Activated T-helper 2 cell treated with anti-CD3 and anti-CD28 coated beads, Interferon-gamma antibody, Interleukin-2, Interleukin-4, amounts not matched to agents 10 μg/mL and 5 μg/mL and 100 μg/mL, durations not matched to agents 14 hours and 24 hours and 36 hours (primary cell): ENCODE measurements around the gene MOV10L1. TPM values are rescaled to one million over a fixed set of nuclear protein-coding genes. Genes with fewer than 3 reads are reported as not detected.

Experiments used
- DNase-seq: peaks from one replicate; pipeline ENCODE4 v3.0.0; 2021; ENCODE audit warnings: low spot score
- H3K27ac Mint-ChIP-seq: one replicate; pipeline ENCODE4 v1.8.0; 2021; ENCODE audit warnings: mixed read lengths
- H3K27me3 Mint-ChIP-seq: one replicate; pipeline ENCODE4 v1.8.0; 2021; ENCODE audit warnings: low read depth, mixed read lengths
- H3K36me3 Mint-ChIP-seq: one replicate; pipeline ENCODE4 v1.8.0; 2021; ENCODE audit warnings: low read depth, mixed read lengths
- H3K4me1 Mint-ChIP-seq: one replicate; pipeline ENCODE4 v1.8.0; 2021; ENCODE audit warnings: low read depth, mixed read lengths
- H3K4me3 Mint-ChIP-seq: one replicate; pipeline ENCODE4 v1.8.0; 2021; ENCODE audit warnings: low read depth, mild to moderate bottlenecking, moderate library complexity, mixed read lengths
- H3K9me3 Mint-ChIP-seq: one replicate; pipeline ENCODE4 v1.8.0; 2021; ENCODE audit warnings: mixed read lengths
- intact Hi-C: fragments of 100-400 bp; cut with micrococcal nuclease; formaldehyde crosslinking; loops from one replicate; pipeline ENCODE4 v1.15.1; 2023
- total RNA-seq: library from RNA; stranded (reverse); gene quantifications from 2 replicates; pipeline ENCODE4 v1.2.3, GENCODE V29; 2022

MOV10L1 gene
- total RNA-seq, 1 donor from 2014 or later = 0.07 TPM

DNA sequence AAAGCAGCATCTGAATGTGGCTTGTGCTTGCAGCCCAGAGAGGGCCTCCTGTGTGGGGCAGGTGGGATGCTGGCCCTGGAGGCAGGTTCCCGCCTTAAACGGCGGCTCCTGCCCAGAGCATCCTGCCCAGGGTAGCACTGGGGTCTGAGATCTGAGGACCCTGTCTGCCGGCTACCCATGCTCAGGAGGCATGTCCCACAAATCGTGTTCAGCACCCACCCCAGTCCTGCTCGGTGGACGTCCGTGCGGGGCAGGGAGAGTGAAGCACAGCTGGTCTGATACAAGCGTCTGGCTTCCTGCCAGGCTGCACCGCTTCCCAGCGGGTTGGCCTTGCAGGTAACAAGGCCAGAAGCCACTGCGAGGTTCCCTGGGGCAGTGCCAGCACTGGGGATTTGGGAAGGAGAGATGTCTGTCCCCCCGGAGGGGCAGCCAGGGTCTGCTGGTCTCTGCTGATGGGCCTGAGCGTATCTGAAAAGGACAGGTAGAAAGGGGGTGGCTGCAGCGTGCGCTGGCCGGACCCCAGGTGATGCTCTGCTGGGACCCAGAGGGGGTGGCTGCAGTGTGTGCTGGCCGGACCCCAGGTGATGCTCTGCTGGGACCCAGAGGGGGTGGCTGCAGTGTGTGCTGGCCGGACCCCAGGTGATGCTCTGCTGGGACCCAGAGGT, 99.5 kb downstream of the MOV10L1 start:
- no peaks in the 10 kb centered on the region for H3K27me3 Mint-ChIP-seq
- DNase-seq = no peak
- H3K4me1 Mint-ChIP-seq = peaks cover 31% of the 10 kb centered on the region
- intact Hi-C loops = no loop called here
- peak overlapping the region; percentile 84 for H3K4me3 Mint-ChIP-seq
- H3K9me3 Mint-ChIP-seq = no peaks in the 10 kb centered on the region
- H3K36me3 Mint-ChIP-seq = peaks cover 24% of the 10 kb centered on the region
- peak overlapping the region; percentile 95 for H3K27ac Mint-ChIP-seq

DNA sequence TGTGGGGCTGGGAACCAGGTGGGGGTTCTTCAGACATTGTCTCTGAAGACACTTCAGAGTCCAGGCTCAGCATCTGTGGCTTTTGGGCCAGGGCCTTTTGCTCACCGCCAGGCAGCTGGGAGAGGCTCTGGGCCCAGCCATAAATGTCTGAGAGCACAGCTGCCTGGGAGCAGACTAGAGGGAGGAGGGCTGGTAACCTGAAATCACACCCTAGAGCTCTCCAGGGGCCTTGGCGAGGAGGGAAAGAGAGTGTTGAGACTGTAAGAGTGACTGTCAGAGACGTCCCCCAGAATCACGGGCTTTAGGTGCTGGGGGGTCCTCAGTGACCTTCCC, 100.0 kb downstream of the MOV10L1 start:
- peaks cover 24% of the 10 kb centered on the region for H3K36me3 Mint-ChIP-seq
- no peaks in the 10 kb centered on the region for H3K9me3 Mint-ChIP-seq
- peak overlapping the region; percentile 95 for H3K27ac Mint-ChIP-seq
- no peaks in the 10 kb centered on the region for H3K27me3 Mint-ChIP-seq
- peaks cover 31% of the 10 kb centered on the region for H3K4me1 Mint-ChIP-seq
- peak overlapping the region; percentile 84 for H3K4me3 Mint-ChIP-seq
- no peak for DNase-seq
- intact Hi-C loops = loop anchor here (5.0 kb wide), 1 partner anchor 258 kb away; no protein-coding TSS in a partner anchor

DNA sequence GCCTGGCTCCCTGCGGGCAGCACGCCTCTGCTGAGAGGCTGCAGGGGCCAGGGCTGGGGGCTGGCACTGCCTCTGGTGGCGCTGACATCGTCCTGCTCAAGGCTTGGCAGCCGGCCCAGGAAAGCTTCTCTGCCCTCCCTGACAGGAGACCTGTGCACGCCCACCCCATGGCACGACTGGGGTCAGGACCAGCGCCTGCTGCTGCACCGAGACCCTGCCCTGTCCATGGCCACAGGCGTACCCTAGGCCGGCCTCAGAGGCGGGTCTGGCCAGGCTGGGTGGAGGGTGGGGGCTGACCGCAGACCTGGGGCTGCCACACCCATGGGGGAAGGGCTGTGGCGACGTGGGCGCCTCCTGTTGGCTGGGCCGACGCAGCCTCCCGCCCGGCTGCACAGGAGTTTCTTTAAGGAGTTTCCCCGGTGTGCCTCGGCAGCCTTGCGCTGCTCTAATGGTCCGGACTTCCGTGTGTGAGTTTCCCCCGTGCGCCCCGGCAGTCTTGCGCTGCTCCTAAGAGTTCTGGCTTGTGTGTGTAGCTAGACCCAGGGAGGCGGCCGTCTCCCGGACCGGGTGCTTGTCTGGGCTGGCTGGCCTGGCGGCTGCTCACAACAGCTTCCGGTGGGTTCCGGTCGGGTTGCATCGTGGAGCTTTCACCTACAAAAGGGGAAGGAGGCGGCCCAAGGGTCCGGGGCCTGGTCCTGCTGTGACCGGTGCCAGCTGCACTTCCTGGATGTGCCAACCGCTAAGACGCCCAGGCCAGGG, 100.6 kb downstream of the MOV10L1 start:
- intact Hi-C loops = loop anchor here (5.0 kb wide), 1 partner anchor 258 kb away; no protein-coding TSS in a partner anchor
- DNase-seq = peak; percentile 83
- Mint-ChIP-seq H3K4me3 (peak overlapping the region; percentile 84), H3K27ac (peak overlapping the region; percentile 95), H3K36me3 (peaks cover 24% of the 10 kb centered on the region), H3K9me3 (no peaks in the 10 kb centered on the region), H3K27me3 (no peaks in the 10 kb centered on the region), H3K4me1 (peaks cover 30% of the 10 kb centered on the region)

DNA sequence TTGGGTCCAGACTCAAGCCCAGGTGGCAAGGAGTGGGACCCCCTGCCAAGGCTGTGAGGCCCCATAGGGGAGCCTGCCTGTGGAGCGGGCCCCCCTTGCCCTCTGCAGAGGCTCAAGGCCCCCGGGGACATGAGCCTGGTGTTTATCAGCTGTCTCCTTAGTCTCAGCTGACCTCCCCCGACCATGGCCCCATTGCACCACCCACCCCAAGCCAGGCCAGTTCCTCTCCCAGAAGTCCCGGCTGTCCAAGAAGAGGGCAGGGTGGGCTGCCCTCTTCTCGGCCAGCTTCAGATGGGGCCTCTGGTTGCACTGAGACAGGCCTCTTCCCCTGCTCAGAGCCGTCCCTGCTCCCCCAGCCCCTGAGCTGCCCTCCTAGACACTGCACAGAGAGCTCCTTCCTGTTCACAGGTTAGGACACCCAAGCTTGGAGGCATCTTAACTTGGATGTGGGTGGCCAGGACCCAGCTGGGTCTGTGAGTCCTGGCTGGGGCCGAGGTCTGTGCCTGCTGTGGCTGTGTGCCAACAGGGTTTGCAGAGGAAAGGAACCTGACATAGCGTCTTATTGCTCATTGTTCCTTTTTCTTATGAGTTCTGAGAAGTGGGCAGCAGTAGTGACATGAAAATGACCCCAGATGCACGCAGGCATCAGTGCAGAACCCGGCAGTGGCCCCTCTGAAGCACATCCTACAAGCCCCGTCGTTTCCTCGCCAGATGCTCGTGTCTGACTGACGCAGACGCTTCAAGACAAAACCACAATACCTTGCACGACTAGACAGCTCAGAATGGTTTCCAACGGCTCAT, 101.3 kb downstream of the MOV10L1 start:
- no peaks in the 10 kb centered on the region for H3K27me3 Mint-ChIP-seq
- H3K4me3 Mint-ChIP-seq = peak overlapping the region; percentile 84
- intact Hi-C loops = loop anchor here (1.0 to 5.0 kb wide), 2 partner anchors 9 to 259 kb away; no protein-coding TSS in a partner anchor
- H3K4me1 Mint-ChIP-seq = peaks cover 29% of the 10 kb centered on the region
- peak; percentile 70 for DNase-seq
- H3K27ac Mint-ChIP-seq = peak overlapping the region; percentile 95
- H3K9me3 Mint-ChIP-seq = no peaks in the 10 kb centered on the region
- peaks cover 24% of the 10 kb centered on the region for H3K36me3 Mint-ChIP-seq

DNA sequence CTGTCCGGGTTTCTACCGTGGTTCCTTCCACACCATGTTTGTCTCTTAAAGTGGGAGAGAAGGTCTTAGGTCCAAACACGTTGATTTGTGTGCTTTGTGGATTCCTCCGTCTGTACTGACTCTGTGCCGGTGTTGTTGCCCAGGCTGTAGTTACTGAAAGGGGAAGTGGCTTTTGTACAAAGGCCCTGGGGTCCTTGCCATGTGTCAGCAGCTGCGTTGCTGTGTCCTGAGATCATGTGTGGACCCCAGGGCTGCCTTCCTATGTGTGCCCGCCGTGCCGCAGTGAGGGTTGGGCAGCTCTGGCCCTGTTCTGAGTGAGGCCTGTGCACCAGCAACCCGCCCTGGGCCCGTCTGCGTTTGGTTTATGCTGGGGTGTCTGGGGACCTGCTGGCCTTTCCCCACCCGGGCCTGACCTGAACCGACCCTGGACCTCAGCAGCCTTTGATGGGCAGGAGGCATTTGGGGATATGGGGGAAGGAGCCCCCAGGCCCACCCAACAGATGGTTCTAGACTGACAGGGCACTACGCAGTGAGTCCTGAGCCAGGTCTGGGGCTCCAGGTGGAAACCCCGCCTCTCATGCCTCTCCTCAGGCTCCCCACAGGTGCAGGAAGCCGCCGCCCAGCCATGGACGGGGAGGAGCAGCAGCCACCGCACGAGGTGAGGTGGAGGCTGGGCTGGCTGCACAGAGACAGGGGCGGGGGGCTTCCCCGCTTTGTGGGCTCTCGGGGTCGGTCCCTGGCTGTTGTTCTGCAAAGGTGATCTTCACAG, 102.8 kb downstream of the MOV10L1 start:
- H3K27me3 Mint-ChIP-seq = no peaks in the 10 kb centered on the region
- DNase-seq = no peak

DNA sequence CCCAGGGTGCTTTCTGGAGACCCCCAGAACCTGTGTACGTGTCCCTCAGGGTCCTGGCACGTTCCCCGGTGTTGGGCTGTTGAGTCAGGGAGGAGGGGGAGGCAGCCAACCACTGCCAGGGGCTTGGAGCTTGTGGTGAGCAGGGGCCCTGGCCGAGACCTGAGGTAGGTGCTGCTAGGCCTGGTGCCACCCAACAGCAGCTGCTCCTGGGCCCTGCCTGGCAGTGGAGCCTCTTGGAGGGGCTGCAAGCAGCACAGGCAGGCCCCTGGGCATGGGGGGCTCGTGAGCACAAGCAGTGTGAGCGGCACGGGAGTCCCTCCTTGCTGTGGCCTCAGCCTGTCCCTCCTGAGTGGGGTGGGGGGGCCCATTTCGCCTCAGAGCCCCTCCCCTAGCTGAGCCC, 103.8 kb downstream of the MOV10L1 start:
- H3K4me3 Mint-ChIP-seq = no peak overlapping the region
- no peak for DNase-seq
- H3K27ac Mint-ChIP-seq = no peak overlapping the region
- H3K9me3 Mint-ChIP-seq = no peaks in the 10 kb centered on the region
- no peaks in the 10 kb centered on the region for H3K27me3 Mint-ChIP-seq
- intact Hi-C loops = loop anchor here (5.0 kb wide), 1 partner anchor 261 kb away; no protein-coding TSS in a partner anchor
- peaks cover 24% of the 10 kb centered on the region for H3K4me1 Mint-ChIP-seq
- H3K36me3 Mint-ChIP-seq = peaks cover 23% of the 10 kb centered on the region

More for the DNA sequence above, 102.8 kb downstream of the MOV10L1 start:
- Mint-ChIP-seq H3K36me3 (peaks cover 21% of the 10 kb centered on the region), H3K27ac (peak overlapping the region; percentile 95), H3K4me1 (peaks cover 24% of the 10 kb centered on the region), H3K9me3 (no peaks in the 10 kb centered on the region), H3K4me3 (peak overlapping the region; percentile 84)
- intact Hi-C loops = loop anchor here (5.0 kb wide), 1 partner anchor 260 kb away; no protein-coding TSS in a partner anchor

DNA sequence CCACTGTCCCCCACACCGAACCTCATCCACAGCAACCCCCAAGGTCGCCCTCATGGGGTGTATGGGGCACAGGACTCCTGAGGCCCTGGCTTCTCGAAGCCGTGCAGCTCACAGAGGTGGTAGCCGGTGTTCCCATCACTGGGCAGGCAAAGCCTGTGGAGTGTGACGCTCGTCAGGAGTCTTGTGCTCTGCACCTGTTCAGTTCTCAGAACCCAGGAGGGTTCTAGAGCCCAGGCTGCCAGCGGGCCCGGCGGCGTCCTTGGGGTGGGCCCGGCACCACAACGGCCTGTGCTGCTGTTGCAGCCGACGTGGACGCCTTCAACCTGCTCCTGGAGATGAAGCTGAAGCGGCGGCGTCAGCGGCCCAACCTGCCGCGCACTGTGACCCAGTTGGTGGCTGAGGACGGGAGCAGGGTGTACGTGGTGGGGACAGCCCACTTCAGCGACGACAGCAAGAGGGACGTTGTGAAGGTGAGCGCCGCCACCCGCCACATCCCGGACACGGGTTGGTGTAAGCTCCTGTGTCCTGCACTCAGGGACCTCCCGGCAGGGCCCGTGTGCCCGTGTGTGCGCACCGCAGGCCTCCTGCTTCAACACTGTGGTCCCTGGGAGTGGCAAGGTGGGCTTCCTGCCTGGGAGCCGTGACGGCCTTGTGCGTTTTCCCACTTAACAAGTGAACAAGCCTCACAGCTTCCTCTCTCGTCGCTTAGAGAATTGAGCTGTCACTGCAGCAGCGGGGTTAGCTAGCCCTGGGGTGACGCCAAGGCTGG, 104.4 kb downstream of the MOV10L1 start:
- no peaks in the 10 kb centered on the region for H3K9me3 Mint-ChIP-seq
- H3K27ac Mint-ChIP-seq = no peak overlapping the region
- peaks cover 22% of the 10 kb centered on the region for H3K4me1 Mint-ChIP-seq
- intact Hi-C loops = loop anchor here (5.0 kb wide), 1 partner anchor 262 kb away; no protein-coding TSS in a partner anchor
- no peak overlapping the region for H3K4me3 Mint-ChIP-seq
- DNase-seq = no peak
- no peaks in the 10 kb centered on the region for H3K27me3 Mint-ChIP-seq
- H3K36me3 Mint-ChIP-seq = peaks cover 23% of the 10 kb centered on the region

DNA sequence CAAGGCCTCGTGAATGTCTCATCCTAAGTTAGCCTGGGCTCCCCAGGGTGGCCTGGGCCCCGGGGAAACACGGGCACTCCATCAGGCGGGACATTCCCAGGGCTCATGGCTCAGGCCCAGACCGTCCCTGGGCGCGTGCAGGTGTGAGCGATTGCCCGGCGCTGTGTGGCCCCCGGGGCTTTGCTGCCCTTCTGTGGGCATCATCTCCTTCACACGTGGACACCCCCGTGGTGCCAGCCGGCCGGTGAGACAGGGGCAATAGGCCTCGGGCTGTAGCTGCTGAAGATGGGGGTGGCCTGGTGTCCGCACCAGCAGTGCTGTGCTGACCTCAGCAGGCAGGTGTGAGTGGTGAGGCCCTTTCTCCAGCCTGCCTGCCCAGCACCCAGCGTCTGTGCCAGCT, 106.5 kb downstream of the MOV10L1 start:
- DNase-seq = no peak
- intact Hi-C loops = no loop called here
- H3K4me1 Mint-ChIP-seq = peaks cover 13% of the 10 kb centered on the region
- no peak overlapping the region for H3K27ac Mint-ChIP-seq
- H3K27me3 Mint-ChIP-seq = no peaks in the 10 kb centered on the region
- no peak overlapping the region for H3K4me3 Mint-ChIP-seq
- peaks cover 23% of the 10 kb centered on the region for H3K36me3 Mint-ChIP-seq
- no peaks in the 10 kb centered on the region for H3K9me3 Mint-ChIP-seq

DNA sequence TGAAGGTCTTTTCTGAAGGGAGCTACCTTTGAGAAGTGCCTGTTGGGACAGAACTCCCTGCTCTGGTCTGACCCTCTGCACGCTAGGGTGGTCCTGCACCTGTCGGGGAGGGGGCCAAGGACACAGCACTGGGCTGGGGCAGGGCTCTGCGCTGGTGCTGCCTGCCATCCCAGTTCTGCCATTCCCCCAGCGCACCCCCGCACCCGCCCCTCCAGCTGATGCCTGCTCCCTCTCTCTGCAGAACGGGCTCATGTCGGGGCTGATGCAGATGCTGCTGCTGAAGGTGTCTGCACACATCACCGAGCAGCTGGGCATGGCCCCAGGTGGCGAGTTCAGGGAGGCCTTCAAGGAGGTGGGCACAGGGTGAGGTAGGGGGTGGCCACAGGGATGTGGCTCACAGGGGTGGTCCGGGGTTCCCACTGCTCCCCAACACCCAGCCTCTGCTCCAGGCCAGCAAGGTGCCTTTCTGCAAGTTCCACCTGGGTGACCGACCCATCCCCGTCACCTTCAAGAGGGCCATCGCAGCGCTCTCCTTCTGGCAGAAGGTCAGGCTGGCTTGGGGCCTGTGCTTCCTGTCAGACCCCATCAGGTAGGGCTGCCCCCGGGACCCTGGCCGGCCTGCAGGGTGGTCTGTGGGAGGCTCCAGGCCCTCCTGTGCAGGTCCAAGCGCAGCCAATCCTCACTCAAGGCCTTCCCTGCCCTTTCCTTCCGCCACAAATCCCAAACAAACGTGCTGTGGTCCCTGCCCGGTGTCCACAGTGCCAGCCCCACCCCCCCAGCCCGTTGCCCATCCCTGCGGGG, 107.4 kb downstream of the MOV10L1 start:
- intact Hi-C loops = no loop called here
- no peak overlapping the region for H3K27ac Mint-ChIP-seq

DNA sequence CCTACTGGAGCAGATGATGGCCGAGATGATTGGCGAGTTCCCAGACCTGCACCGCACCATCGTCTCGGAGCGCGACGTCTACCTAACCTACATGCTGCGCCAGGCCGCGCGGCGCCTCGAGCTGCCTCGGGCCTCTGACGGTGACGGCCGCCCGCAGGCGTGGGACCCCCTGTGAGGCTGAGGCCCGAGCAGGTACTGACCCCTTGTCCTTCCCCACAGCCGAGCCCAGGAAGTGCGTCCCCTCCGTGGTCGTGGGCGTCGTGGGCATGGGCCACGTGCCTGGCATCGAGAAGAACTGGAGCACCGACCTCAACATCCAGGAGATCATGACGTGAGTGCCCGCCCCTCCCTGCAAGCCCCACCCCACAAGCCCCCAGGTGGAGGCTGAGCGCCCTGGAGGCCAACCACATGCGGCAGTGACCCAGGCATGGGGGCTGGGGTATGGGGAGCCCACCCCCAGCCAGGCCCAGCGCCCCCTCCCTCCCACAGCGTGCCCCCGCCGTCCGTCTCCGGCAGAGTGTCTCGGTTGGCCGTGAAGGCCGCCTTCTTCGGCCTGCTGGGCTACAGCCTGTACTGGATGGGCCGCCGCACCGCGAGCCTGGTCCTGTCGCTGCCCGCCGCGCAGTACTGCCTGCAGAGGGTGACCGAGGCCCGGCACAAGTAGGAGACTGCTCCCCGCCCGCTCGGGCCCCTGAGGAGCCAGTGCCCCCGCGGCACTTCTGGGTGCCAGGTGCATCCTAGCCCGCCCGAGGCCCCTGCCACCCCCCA, 108.2 kb downstream of the MOV10L1 start:
- intact Hi-C loops = no loop called here
- no peaks in the 10 kb centered on the region for H3K27me3 Mint-ChIP-seq
- H3K9me3 Mint-ChIP-seq = no peaks in the 10 kb centered on the region
- no peak for DNase-seq
- H3K4me1 Mint-ChIP-seq = peaks cover 8% of the 10 kb centered on the region
- no peak overlapping the region for H3K27ac Mint-ChIP-seq
- H3K4me3 Mint-ChIP-seq = peak overlapping the region; percentile 21
- H3K36me3 Mint-ChIP-seq = peaks cover 15% of the 10 kb centered on the region

More for the DNA sequence above, 107.4 kb downstream of the MOV10L1 start:
- H3K36me3 Mint-ChIP-seq = peaks cover 19% of the 10 kb centered on the region
- DNase-seq = no peak
- H3K27me3 Mint-ChIP-seq = no peaks in the 10 kb centered on the region
- no peaks in the 10 kb centered on the region for H3K9me3 Mint-ChIP-seq
- peaks cover 6% of the 10 kb centered on the region for H3K4me1 Mint-ChIP-seq
- H3K4me3 Mint-ChIP-seq = no peak overlapping the region
